Mesenchymal stem cell (in vitro differentiated cells and primary cell): ENCODE measurements around the gene LBH.

ENCODE experiments used
- DNase-seq: peaks from one replicate; pipeline ENCODE4 v3.0.0-alpha.2; 2013
- H2AFZ ChIP-seq: one replicate; pipeline ENCODE4 v1.6.1; 2013; ENCODE audit warnings: low read depth, mild to moderate bottlenecking, control low read depth, inconsistent platforms, low read length, moderate library complexity
- H2AK5ac ChIP-seq: 2 replicates; pipeline ENCODE4 v1.6.1; 2013; ENCODE audit warnings: low read length, moderate library complexity, mild to moderate bottlenecking, inconsistent platforms; ENCODE audit not compliant: severe bottlenecking
- H2BK120ac ChIP-seq: one replicate; pipeline ENCODE4 v1.6.1; 2013; ENCODE audit warnings: low read depth, mild to moderate bottlenecking, inconsistent platforms, low read length, moderate library complexity
- H2BK12ac ChIP-seq, 2 experiments: one replicate each; pipeline ENCODE4 v1.6.1; 2013; ENCODE audit warnings: inconsistent platforms in 2 of 2, low read length in 2 of 2, mild to moderate bottlenecking in 2 of 2, moderate library complexity in 2 of 2, control low read depth in 1 of 2
- H2BK15ac ChIP-seq: one replicate; pipeline ENCODE4 v1.6.1; 2013; ENCODE audit warnings: mild to moderate bottlenecking, low read depth, inconsistent platforms; ENCODE audit not compliant: poor library complexity, severe bottlenecking
- H2BK5ac ChIP-seq: 2 replicates; pipeline ENCODE4 v1.6.1; 2013; ENCODE audit warnings: low read depth, mild to moderate bottlenecking, low read length, control low read depth, inconsistent platforms; ENCODE audit not compliant: poor library complexity, severe bottlenecking
- H3K14ac ChIP-seq, 2 experiments: one replicate each; pipeline ENCODE4 v1.6.1; 2013; ENCODE audit warnings: inconsistent platforms in 2 of 2, low read length in 2 of 2, control low read depth in 1 of 2, mild to moderate bottlenecking in 1 of 2, moderate library complexity in 1 of 2
- H3K18ac ChIP-seq, 2 experiments: one replicate each; pipeline ENCODE4 v1.6.1; 2013; ENCODE audit warnings: inconsistent platforms in 2 of 2, low read length in 2 of 2, control low read depth in 1 of 2, low read depth in 1 of 2, mild to moderate bottlenecking in 1 of 2
- H3K23ac ChIP-seq, 2 experiments: one replicate each; pipeline ENCODE4 v1.6.1; 2013; ENCODE audit warnings: inconsistent platforms in 2 of 2, low read length in 2 of 2, mild to moderate bottlenecking in 2 of 2, moderate library complexity in 2 of 2, control low read depth in 1 of 2
- H3K27ac ChIP-seq: 2 replicates; pipeline ENCODE4 v1.5.1; 2013; ENCODE audit warnings: mild to moderate bottlenecking, moderate library complexity, low read length, control low read depth, inconsistent platforms; ENCODE audit not compliant: poor library complexity, severe bottlenecking
- H3K27me3 ChIP-seq, 2 experiments: 2 replicates each; pipeline versions ENCODE4 v1.6.1 to v1.7.0; 2013; ENCODE audit warnings: low read length in 2 of 2, mild to moderate bottlenecking in 2 of 2, moderate library complexity in 2 of 2, control low read depth in 1 of 2, inconsistent platforms in 1 of 2; ENCODE audit not compliant: control insufficient read depth in 1 of 2, insufficient read depth in 1 of 2
- H3K36me3 ChIP-seq, 2 experiments: 2 replicates each; pipeline versions ENCODE4 v1.6.1 to v1.7.0; 2013; ENCODE audit warnings: low read length in 2 of 2, control low read depth in 1 of 2, inconsistent platforms in 1 of 2, low read depth in 1 of 2, mild to moderate bottlenecking in 1 of 2; ENCODE audit not compliant: insufficient read depth in 2 of 2, control insufficient read depth in 1 of 2
- H3K4ac ChIP-seq, 2 experiments: one replicate each; pipeline ENCODE4 v1.6.1; 2013; ENCODE audit warnings: inconsistent platforms in 2 of 2, low read length in 2 of 2, mild to moderate bottlenecking in 2 of 2, moderate library complexity in 2 of 2, control low read depth in 1 of 2, low read depth in 1 of 2
- H3K4me1 ChIP-seq: 2 replicates; pipeline ENCODE4 v1.6.1; 2013; ENCODE audit warnings: low read depth, low read length, control low read depth; ENCODE audit not compliant: control insufficient read depth, insufficient read depth
- H3K4me2 ChIP-seq: 2 replicates; pipeline ENCODE4 v1.6.1; 2013; ENCODE audit warnings: low read length, mild to moderate bottlenecking, inconsistent platforms; ENCODE audit not compliant: poor library complexity, severe bottlenecking
- H3K4me3 ChIP-seq, 2 experiments: 2 replicates each; pipeline versions ENCODE4 v1.5.1 to v1.7.0; 2013; ENCODE audit warnings: low read length in 2 of 2, mild to moderate bottlenecking in 2 of 2, control low read depth in 1 of 2, low read depth in 1 of 2; ENCODE audit not compliant: insufficient read depth in 1 of 2
- H3K79me1 ChIP-seq: replicated peaks from 2 replicates; pipeline ENCODE4 v1.6.1; 2013; ENCODE audit warnings: mild to moderate bottlenecking, control low read depth, low read length, inconsistent platforms; ENCODE audit not compliant: poor library complexity, severe bottlenecking
- H3K9ac ChIP-seq: 2 replicates; pipeline ENCODE4 v1.7.0; 2013; ENCODE audit warnings: mild to moderate bottlenecking, low read length, moderate library complexity
- H3K9me3 ChIP-seq: 2 replicates; pipeline ENCODE4 v1.7.0; 2013; ENCODE audit warnings: mild to moderate bottlenecking, low read length; ENCODE audit not compliant: control insufficient read depth
- H4K8ac ChIP-seq: one replicate; pipeline ENCODE4 v1.6.1; 2013; ENCODE audit warnings: inconsistent platforms, mild to moderate bottlenecking, low read length, moderate library complexity
- H4K91ac ChIP-seq: one replicate; pipeline ENCODE4 v1.6.1; 2013; ENCODE audit warnings: mild to moderate bottlenecking, low read length, inconsistent platforms
- WGBS: methylation state at CpG from one replicate; pipeline ENCODE4 v1.1.7; 2013; ENCODE audit warnings: mixed read lengths; 5-methylcytosine and 5-hydroxymethylcytosine counted together

LBH gene

DNA sequence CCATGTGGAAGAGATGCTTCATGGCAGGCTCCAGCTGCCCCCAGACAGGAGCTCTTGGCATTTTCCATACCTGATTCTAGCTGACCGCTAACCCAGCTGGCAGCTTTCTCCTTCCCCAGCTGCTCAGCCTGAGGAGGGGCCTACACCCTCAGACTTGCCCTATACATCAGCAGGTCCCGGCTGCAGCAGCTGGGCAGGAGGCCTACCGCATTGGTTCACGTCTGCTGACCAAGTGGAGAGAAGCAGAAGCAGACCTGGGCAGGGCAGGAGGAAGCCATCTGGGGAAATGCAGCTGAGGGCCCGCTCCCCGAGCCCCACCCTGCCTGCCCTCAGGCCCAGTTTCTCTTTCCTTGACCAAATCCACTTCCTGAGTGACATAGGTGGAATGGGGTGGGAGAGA lies 50.7 kb downstream of the LBH start:
- H3K4ac ChIP-seq = no peak overlapping the region
- H2AFZ ChIP-seq = no peak overlapping the region
- no peak overlapping the region for H3K23ac ChIP-seq
- no peak overlapping the region for H3K4me2 ChIP-seq
- no peak overlapping the region for H3K27ac ChIP-seq
- H2BK12ac ChIP-seq = no peak overlapping the region
- H2BK120ac ChIP-seq = no peak overlapping the region
- no peak for DNase-seq
- no peaks in the 10 kb centered on the region for H3K36me3 ChIP-seq
- H4K8ac ChIP-seq = no peak overlapping the region
- H2BK5ac ChIP-seq = no peak overlapping the region
- H3K14ac ChIP-seq = no peak overlapping the region
- no peaks in the 10 kb centered on the region for H3K79me1 ChIP-seq
- 96% methylated on average over 4 of the region's 6 CpGs for WGBS
- no peak overlapping the region for H3K18ac ChIP-seq
- H2AK5ac ChIP-seq = no peak overlapping the region
- H3K9me3 ChIP-seq = no peaks in the 10 kb centered on the region
- no peak overlapping the region for H4K91ac ChIP-seq
- H3K4me1 ChIP-seq = no peaks in the 10 kb centered on the region
- peaks cover 0 to 21% of the 10 kb centered on the region in 2 experiments for H3K27me3 ChIP-seq
- H3K4me3 ChIP-seq = no peak overlapping the region
- no peak overlapping the region for H2BK15ac ChIP-seq
- no peak overlapping the region for H3K9ac ChIP-seq

DNA sequence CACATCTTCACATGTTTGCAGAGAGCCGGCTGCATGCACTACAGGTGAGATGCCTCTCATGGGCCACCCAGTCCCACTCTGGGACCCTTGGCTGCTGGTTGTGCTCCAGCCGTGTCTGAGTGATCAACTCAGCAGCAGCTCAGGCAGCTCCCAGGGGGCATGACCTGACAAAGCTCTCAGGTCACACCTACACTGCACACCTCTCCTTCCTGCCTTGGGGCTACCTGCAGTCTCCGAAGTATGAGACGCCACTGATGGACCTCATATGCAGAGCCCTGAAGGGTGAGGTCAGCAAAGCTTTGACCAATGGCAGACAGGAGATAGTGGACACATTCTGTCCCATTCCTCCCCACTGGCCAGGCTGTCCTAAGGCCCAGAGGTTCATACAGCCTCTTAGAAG lies 51.4 kb downstream of the LBH start:
- Histone ChIP-seq H3K27ac (no peak overlapping the region), H3K9me3 (no peaks in the 10 kb centered on the region), H3K4me2 (no peak overlapping the region), H2BK15ac (no peak overlapping the region), H4K91ac (no peak overlapping the region), H4K8ac (no peak overlapping the region), H3K9ac (no peak overlapping the region), H2BK120ac (no peak overlapping the region), H2AFZ (no peak overlapping the region), H3K18ac (peak overlapping the region in 1 of 2 experiments; percentile 30), H3K79me1 (no peaks in the 10 kb centered on the region), H2BK5ac (no peak overlapping the region), H2AK5ac (no peak overlapping the region), H3K27me3 (peaks cover 0 to 21% of the 10 kb centered on the region in 2 experiments), H3K14ac (no peak overlapping the region), H2BK12ac (no peak overlapping the region), H3K4me3 (no peak overlapping the region), H3K4me1 (no peaks in the 10 kb centered on the region), H3K23ac (no peak overlapping the region), H3K4ac (no peak overlapping the region), H3K36me3 (no peaks in the 10 kb centered on the region)
- WGBS = 98% methylated on average over 4 of the region's 4 CpGs
- no peak for DNase-seq

GRCh38 chr2:30283931-30284565 lies 52.7 kb downstream of the LBH start:
- 88% methylated on average over 14 of the region's 14 CpGs for WGBS
- Histone ChIP-seq H4K8ac (no peak overlapping the region), H2AFZ (no peak overlapping the region), H3K9me3 (no peaks in the 10 kb centered on the region), H2AK5ac (no peak overlapping the region), H3K27me3 (peaks cover 0 to 14% of the 10 kb centered on the region in 2 experiments), H2BK15ac (no peak overlapping the region), H3K79me1 (no peaks in the 10 kb centered on the region), H3K4me2 (no peak overlapping the region), H3K4me3 (no peak overlapping the region), H2BK12ac (no peak overlapping the region), H3K18ac (peak overlapping the region in 1 of 2 experiments; percentile 43), H3K36me3 (no peaks in the 10 kb centered on the region), H4K91ac (peak overlapping the region; percentile 36), H2BK5ac (no peak overlapping the region), H2BK120ac (no peak overlapping the region), H3K23ac (no peak overlapping the region), H3K4ac (no peak overlapping the region), H3K14ac (peak overlapping the region in 1 of 2 experiments; percentile 90), H3K9ac (no peak overlapping the region), H3K4me1 (no peaks in the 10 kb centered on the region), H3K27ac (no peak overlapping the region)
- DNase-seq = no peak

GRCh38 chr2:30285758-30286157 lies 54.4 kb downstream of the LBH start:
- H2BK12ac ChIP-seq = no peak overlapping the region
- H3K79me1 ChIP-seq = no peaks in the 10 kb centered on the region

More at GRCh38 chr2:30285758-30286157, 54.4 kb downstream of the LBH start:
- no peak for DNase-seq
- no peak overlapping the region for H3K27ac ChIP-seq
- H3K27me3 ChIP-seq = peaks cover 0 to 11% of the 10 kb centered on the region in 2 experiments
- H4K8ac ChIP-seq = no peak overlapping the region
- no peaks in the 10 kb centered on the region for H3K36me3 ChIP-seq
- H3K4me1 ChIP-seq = no peaks in the 10 kb centered on the region
- WGBS = 96% methylated on average over 2 of the region's 3 CpGs
- no peak overlapping the region for H3K23ac ChIP-seq
- no peak overlapping the region for H3K4me3 ChIP-seq
- H3K4ac ChIP-seq = no peak overlapping the region
- H3K9me3 ChIP-seq = no peaks in the 10 kb centered on the region
- no peak overlapping the region for H2BK120ac ChIP-seq
- H4K91ac ChIP-seq = no peak overlapping the region
- no peak overlapping the region for H2BK15ac ChIP-seq
- no peak overlapping the region for H2AFZ ChIP-seq
- no peak overlapping the region for H2BK5ac ChIP-seq
- no peak overlapping the region for H3K4me2 ChIP-seq
- no peak overlapping the region for H3K14ac ChIP-seq
- H3K18ac ChIP-seq = no peak overlapping the region
- H3K9ac ChIP-seq = no peak overlapping the region
- no peak overlapping the region for H2AK5ac ChIP-seq
